Stimulated activated CD8-positive, alpha-beta memory T cell treated with anti-CD3 and anti-CD28 coated beads, Interleukin-15, amount 100 ng/mL, for 1 hour (primary cell): ENCODE measurements around the gene GPR50.

Source experiments
- DNase-seq: peaks from one replicate; pipeline ENCODE4 v3.0.0-alpha.2; 2020; ENCODE audit warnings: low read depth

GPR50 gene

DNA sequence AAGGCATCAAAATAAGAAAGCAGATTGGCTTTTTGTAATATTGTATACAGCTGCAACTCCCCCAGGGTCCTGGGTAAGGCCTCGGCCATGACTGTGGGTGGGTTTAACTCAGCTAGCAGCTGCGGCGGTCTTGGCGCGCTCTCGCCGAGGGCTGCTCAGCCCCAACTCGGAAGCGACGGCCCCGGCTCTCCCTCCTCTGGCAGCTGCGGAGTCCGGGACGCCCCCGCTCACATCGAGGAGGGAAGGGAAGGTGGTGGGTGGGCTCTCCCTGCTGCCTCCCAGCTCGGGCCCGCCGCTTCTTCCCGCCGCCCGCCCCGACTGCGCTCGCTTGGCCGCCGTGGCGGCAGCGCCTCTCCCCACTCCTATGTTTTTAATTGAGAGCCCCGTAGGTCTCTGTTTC lies 51.2 kb downstream of the GPR50 start:
- DNase-seq: no peak

DNA sequence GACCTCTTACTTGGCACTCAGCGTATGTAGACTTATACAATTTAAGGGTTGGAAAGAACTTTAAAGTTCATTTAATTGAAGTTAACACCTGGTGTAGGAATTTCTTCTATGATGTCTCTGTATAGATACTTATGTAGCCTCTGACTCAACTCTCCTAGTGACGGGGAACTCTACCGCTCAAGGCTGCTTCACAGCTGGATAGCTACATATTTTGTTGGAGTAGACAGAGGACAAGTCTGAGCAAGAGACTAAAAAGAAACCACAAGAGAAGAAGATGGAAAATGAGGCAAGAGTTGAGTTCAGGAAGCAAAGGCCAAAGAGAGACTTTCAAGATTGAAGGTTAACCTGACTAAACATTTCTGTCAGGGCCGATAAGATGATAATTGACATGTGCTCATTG lies 52.6 kb downstream of the GPR50 start:
- no peak for DNase-seq
